HepG2 (cell line): ENCODE data around the gene NSMCE4A. TPM values are rescaled to one million over a fixed set of nuclear protein-coding genes. Genes with fewer than 3 reads are reported as not detected.

Experiments used
- ATRX ChIP-seq: sonication (generic); formaldehyde crosslinking; IDR thresholded peaks from 2 replicates; pipeline ENCODE4 v1.4.0; 2020; ENCODE audit warnings: missing genetic modification reagents, borderline replicate concordance
- BORCS8-MEF2B ChIP-seq: sonication (generic); formaldehyde crosslinking; IDR thresholded peaks from 2 replicates; pipeline ENCODE4 v1.8.0; 2022; ENCODE audit warnings: mild to moderate bottlenecking, missing genetic modification reagents
- CBX1 ChIP-seq: IDR thresholded peaks from one replicate; pipeline ENCODE4 v1.6.1; 2016; ENCODE audit warnings: antibody characterized with exemption, low read depth
- ELF3 ChIP-seq: IDR thresholded peaks from 2 replicates; pipeline ENCODE4 v1.6.1; 2016; ENCODE audit warnings: missing genetic modification reagents, missing compliant biosample characterization
- MTA1 ChIP-seq: sonication (generic); formaldehyde crosslinking; IDR thresholded peaks from 2 replicates; pipeline ENCODE4 v1.4.0; 2020; ENCODE audit warnings: missing genetic modification reagents, mild to moderate bottlenecking, borderline replicate concordance
- SETDB1 ChIP-seq: sonication (generic); formaldehyde crosslinking; IDR thresholded peaks from 2 replicates; pipeline ENCODE4 v1.5.1; 2020; ENCODE audit warnings: missing genetic modification reagents, mild to moderate bottlenecking, borderline replicate concordance
- ZFP82 ChIP-seq: sonication (generic); formaldehyde crosslinking; IDR thresholded peaks from 2 replicates; pipeline ENCODE4 v1.5.1; 2020; ENCODE audit warnings: mild to moderate bottlenecking, missing genetic modification reagents, borderline replicate concordance
- ZFX ChIP-seq: sonication (generic); formaldehyde crosslinking; IDR thresholded peaks from 2 replicates; pipeline ENCODE4 v1.4.0; 2020; ENCODE audit warnings: mild to moderate bottlenecking, low read depth, missing genetic modification reagents, moderate library complexity
- ZNF768 ChIP-seq: sonication (generic); formaldehyde crosslinking; IDR thresholded peaks from 2 replicates; pipeline ENCODE4 v1.4.0; 2020; ENCODE audit warnings: missing genetic modification reagents
- ZNF772 ChIP-seq: sonication (generic); formaldehyde crosslinking; IDR thresholded peaks from 2 replicates; pipeline ENCODE4 v1.5.0; 2020; ENCODE audit warnings: mild to moderate bottlenecking, missing genetic modification reagents
- ZNF776 ChIP-seq: sonication (generic); formaldehyde crosslinking; IDR thresholded peaks from 2 replicates; pipeline ENCODE4 v1.4.0; 2020; ENCODE audit warnings: mild to moderate bottlenecking, missing genetic modification reagents
- ZNF792 ChIP-seq: IDR thresholded peaks from 2 replicates; pipeline ENCODE4 v1.6.1; 2016
- ZNF891 ChIP-seq: sonication (generic); formaldehyde crosslinking; IDR thresholded peaks from 2 replicates; pipeline ENCODE4 v1.5.0; 2020; ENCODE audit warnings: mild to moderate bottlenecking, missing genetic modification reagents
- polyA plus RNA-seq, 8 experiments: library from polyadenylated mRNA; depleted of rRNA in 3 of 8; stranded (reverse) in 7 of 8; unstranded in 1 of 8; fragments of >200 nt; fragmentation: Illumina TruSeq in 4 of 8; extraction: Trizol in 4 of 8; gene quantifications; 2 replicates each; pipeline versions ENCODE4 v1.2.1 to v1.2.3, GENCODE V29; 2011 to 2016; ENCODE audit warnings: low read depth in 4 of 8, missing spikeins in 1 of 8, mixed read lengths in 1 of 8; ENCODE audit not compliant: insufficient read depth in 1 of 8
- total RNA-seq, 5 experiments: library from RNA; depleted of rRNA; stranded (reverse); fragments of >200 nt; fragmentation: Illumina TruSeq; extraction: Trizol; gene quantifications; 2 replicates each; pipeline ENCODE4 v1.2.3, GENCODE V29; 2016; ENCODE audit warnings: low read depth in 1 of 5
- TF ChIP-seq, protein P1 (sequence below), 2 experiments: sonication (generic) in 1 of 2; formaldehyde crosslinking in 1 of 2; IDR thresholded peaks; 2 replicates each; pipeline versions ENCODE4 v1.6.1 to v1.9.0; 2014 to 2022; ENCODE audit warnings: antibody characterized with exemption in 1 of 2, borderline replicate concordance in 1 of 2, inconsistent platforms in 1 of 2, low read depth in 1 of 2, missing genetic modification reagents in 1 of 2
- TF ChIP-seq, protein P2 (sequence below), 2 experiments: sonication (generic) in 1 of 2; formaldehyde crosslinking in 1 of 2; IDR thresholded peaks; 2 replicates each; pipeline versions ENCODE4 v1.5.1 to v1.6.1; 2011 to 2020; ENCODE audit warnings: borderline replicate concordance in 1 of 2, low read depth in 1 of 2, low read length in 1 of 2, mild to moderate bottlenecking in 1 of 2, missing genetic modification reagents in 1 of 2, moderate library complexity in 1 of 2
- TF ChIP-seq, protein P3 (sequence below), 2 experiments: sonication (generic) in 1 of 2; formaldehyde crosslinking in 1 of 2; IDR thresholded peaks; 2 replicates each; pipeline versions ENCODE4 v1.4.0 to v1.6.1; 2018 to 2020; ENCODE audit warnings: missing genetic modification reagents in 2 of 2, borderline replicate concordance in 1 of 2, low read depth in 1 of 2, mild to moderate bottlenecking in 1 of 2, missing biosample characterization in 1 of 2
- TF ChIP-seq, protein P4 (sequence below): IDR thresholded peaks from 2 replicates; pipeline ENCODE4 v1.6.1; 2016; ENCODE audit warnings: control low read depth

The NSMCE4A gene
- total and polyA plus RNA-seq, 2 of the 13 experiments (the other 11 are each of a cell fraction or from before 2014, with no cell fraction given) = 61.1 to 91.6 TPM

DNA sequence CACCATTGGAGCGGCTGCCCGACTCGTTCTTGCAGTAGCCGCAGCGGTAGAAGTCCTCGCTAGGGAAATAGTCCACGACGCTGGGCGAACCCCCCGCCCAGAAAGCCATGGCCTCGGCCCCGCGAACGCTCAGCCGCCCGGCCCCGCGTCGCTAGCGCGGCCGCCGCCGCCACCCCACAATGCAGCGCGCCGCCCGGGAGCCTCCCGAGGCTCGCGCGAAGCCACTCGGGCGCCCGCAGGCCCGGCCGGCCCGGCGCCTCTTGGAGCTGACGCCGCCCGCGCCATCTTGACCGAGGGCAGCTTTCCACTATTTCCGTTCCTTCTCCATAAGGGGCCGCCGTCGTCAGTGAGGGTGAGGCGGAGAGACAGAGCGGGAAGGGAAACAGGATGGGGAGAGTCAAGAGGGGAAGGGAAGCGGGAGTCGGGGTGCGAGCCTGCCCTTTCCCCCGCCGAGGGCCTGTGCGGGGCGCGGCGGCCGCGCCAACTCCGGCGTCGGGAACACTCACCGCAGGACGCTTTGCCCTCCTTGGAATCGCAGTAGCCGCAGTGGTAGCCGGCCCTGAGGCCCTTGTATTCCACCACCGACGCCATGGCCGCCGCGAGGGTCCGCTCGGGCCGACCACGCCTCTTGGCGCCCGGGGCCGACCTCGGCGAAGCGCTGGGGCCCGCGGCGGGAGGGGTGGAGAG lies 47.0 kb downstream of the NSMCE4A start, which contains the start of gene ATE1 (continued):
- TF ChIP-seq, protein P1, sequence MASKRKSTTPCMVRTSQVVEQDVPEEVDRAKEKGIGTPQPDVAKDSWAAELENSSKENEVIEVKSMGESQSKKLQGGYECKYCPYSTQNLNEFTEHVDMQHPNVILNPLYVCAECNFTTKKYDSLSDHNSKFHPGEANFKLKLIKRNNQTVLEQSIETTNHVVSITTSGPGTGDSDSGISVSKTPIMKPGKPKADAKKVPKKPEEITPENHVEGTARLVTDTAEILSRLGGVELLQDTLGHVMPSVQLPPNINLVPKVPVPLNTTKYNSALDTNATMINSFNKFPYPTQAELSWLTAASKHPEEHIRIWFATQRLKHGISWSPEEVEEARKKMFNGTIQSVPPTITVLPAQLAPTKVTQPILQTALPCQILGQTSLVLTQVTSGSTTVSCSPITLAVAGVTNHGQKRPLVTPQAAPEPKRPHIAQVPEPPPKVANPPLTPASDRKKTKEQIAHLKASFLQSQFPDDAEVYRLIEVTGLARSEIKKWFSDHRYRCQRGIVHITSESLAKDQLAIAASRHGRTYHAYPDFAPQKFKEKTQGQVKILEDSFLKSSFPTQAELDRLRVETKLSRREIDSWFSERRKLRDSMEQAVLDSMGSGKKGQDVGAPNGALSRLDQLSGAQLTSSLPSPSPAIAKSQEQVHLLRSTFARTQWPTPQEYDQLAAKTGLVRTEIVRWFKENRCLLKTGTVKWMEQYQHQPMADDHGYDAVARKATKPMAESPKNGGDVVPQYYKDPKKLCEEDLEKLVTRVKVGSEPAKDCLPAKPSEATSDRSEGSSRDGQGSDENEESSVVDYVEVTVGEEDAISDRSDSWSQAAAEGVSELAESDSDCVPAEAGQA (IDR thresholded peaks at IDR 0.05; ENCODE audit: low read depth) = peak; percentile 82; the same call in 1 of the 2 replicates
- TF ChIP-seq, protein P1 (CRISPR knock-in tag; IDR thresholded peaks at IDR 0.05; ENCODE audit: borderline replicate concordance) = no peak; the same call in 1 of the 2 replicates
- TF ChIP-seq BORCS8-MEF2B (CRISPR knock-in tag) = no peak
- 0 out of 2 replicates have a peak, but pooled peaks have one; percentile 45 for TF ChIP-seq ELF3 (CRISPR knock-in tag)
- 0 out of 2 replicates have a peak, but pooled peaks have one; percentile 30 for TF ChIP-seq ZNF792 (CRISPR knock-in tag)
- TF ChIP-seq CBX1 = no peak
- TF ChIP-seq ZNF772 (CRISPR knock-in tag) = peak; percentile 16; the same call in 1 of the 2 replicates
- TF ChIP-seq, protein P2, sequence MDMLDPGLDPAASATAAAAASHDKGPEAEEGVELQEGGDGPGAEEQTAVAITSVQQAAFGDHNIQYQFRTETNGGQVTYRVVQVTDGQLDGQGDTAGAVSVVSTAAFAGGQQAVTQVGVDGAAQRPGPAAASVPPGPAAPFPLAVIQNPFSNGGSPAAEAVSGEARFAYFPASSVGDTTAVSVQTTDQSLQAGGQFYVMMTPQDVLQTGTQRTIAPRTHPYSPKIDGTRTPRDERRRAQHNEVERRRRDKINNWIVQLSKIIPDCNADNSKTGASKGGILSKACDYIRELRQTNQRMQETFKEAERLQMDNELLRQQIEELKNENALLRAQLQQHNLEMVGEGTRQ (IDR thresholded peaks at IDR 0.05; ENCODE audit: low read depth, low read length) = no peak
- TF ChIP-seq, protein P2 (CRISPR knock-in tag; IDR thresholded peaks at IDR 0.05; ENCODE audit: borderline replicate concordance) = no peak
- peak; percentile 91 for TF ChIP-seq ZFX (CRISPR knock-in tag)
- TF ChIP-seq ATRX (CRISPR knock-in tag) = no peak
- TF ChIP-seq ZNF776 = peak; percentile 59; the same call in 1 of the 2 replicates
- TF ChIP-seq ZNF891 (CRISPR knock-in tag) = peak; percentile 88
- TF ChIP-seq, protein P3, sequence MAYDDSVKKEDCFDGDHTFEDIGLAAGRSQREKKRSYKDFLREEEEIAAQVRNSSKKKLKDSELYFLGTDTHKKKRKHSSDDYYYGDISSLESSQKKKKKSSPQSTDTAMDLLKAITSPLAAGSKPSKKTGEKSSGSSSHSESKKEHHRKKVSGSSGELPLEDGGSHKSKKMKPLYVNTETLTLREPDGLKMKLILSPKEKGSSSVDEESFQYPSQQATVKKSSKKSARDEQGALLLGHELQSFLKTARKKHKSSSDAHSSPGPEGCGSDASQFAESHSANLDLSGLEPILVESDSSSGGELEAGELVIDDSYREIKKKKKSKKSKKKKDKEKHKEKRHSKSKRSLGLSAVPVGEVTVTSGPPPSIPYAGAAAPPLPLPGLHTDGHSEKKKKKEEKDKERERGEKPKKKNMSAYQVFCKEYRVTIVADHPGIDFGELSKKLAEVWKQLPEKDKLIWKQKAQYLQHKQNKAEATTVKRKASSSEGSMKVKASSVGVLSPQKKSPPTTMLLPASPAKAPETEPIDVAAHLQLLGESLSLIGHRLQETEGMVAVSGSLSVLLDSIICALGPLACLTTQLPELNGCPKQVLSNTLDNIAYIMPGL (CRISPR knock-in tag; IDR thresholded peaks at IDR 0.05; ENCODE audit: borderline replicate concordance in 1 of 2, low read depth in 1 of 2) = peak; percentile 29 to 78; a peak in 3 of 4 replicates
- TF ChIP-seq, protein P4, sequence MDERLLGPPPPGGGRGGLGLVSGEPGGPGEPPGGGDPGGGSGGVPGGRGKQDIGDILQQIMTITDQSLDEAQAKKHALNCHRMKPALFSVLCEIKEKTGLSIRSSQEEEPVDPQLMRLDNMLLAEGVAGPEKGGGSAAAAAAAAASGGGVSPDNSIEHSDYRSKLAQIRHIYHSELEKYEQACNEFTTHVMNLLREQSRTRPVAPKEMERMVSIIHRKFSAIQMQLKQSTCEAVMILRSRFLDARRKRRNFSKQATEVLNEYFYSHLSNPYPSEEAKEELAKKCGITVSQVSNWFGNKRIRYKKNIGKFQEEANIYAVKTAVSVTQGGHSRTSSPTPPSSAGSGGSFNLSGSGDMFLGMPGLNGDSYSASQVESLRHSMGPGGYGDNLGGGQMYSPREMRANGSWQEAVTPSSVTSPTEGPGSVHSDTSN (CRISPR knock-in tag) = no peak
- no peak for TF ChIP-seq MTA1 (CRISPR knock-in tag)
- no peak; the same call in 1 of the 2 replicates for TF ChIP-seq ZNF768 (CRISPR knock-in tag)
- no peak for TF ChIP-seq SETDB1 (CRISPR knock-in tag)
- peak; percentile 96 for TF ChIP-seq ZFP82 (CRISPR knock-in tag)
